CD14-positive monocyte (primary cell): ENCODE data around the gene EXOSC5. TPM values are rescaled to one million over a fixed set of nuclear protein-coding genes. Genes with fewer than 3 reads are reported as not detected.

ENCODE experiments used
- DNase-seq, 3 donors: peaks; one replicate each; pipeline ENCODE4 v3.0.0-alpha.2; 2011 to 2022
- H2AFZ ChIP-seq: 2 replicates; pipeline ENCODE4 v1.6.0; 2012; ENCODE audit warnings: mild to moderate bottlenecking, low read depth, low read length, inconsistent platforms; ENCODE audit not compliant: insufficient read depth, poor library complexity, severe bottlenecking
- H3K27ac ChIP-seq, 2 donors: 1 replicate in 1 of 2; 2 replicates in 1 of 2; pipeline ENCODE4 v1.5.1; 2012 to 2013; ENCODE audit warnings: low read length in 2 of 2, control low read depth in 1 of 2, inconsistent platforms in 1 of 2, low read depth in 1 of 2, mild to moderate bottlenecking in 1 of 2
- H3K27me3 ChIP-seq, 2 donors: one replicate each; pipeline versions ENCODE4 v1.6.0 to v1.6.1; 2011 to 2013; ENCODE audit warnings: low read length in 2 of 2; ENCODE audit not compliant: control insufficient read depth in 2 of 2, insufficient read depth in 2 of 2
- H3K36me3 ChIP-seq, 2 donors: replicated peaks in 1 of 2; 1 replicate in 1 of 2; 2 replicates in 1 of 2; pipeline versions ENCODE4 v1.5.1 to v1.6.1; 2012 to 2013; ENCODE audit warnings: low read length in 2 of 2, control low read depth in 1 of 2, inconsistent platforms in 1 of 2, mild to moderate bottlenecking in 1 of 2; ENCODE audit not compliant: insufficient read depth in 2 of 2, control insufficient read depth in 1 of 2
- H3K4me1 ChIP-seq, 2 donors: 1 replicate in 1 of 2; 2 replicates in 1 of 2; pipeline versions ENCODE4 v1.5.1 to v1.6.1; 2012 to 2013; ENCODE audit warnings: low read length in 2 of 2, control low read depth in 1 of 2, inconsistent platforms in 1 of 2, mild to moderate bottlenecking in 1 of 2, moderate library complexity in 1 of 2; ENCODE audit not compliant: insufficient read depth in 2 of 2, control insufficient read depth in 1 of 2
- H3K4me2 ChIP-seq: replicated peaks from 2 replicates; pipeline ENCODE3; 2012; ENCODE audit warnings: low read length, moderate library complexity, mild to moderate bottlenecking; ENCODE audit not compliant: poor library complexity, severe bottlenecking; ENCODE audit errors: extremely low read depth
- H3K4me3 ChIP-seq, 3 experiments: fragments of 200-600 bp in 1 of 3; sonication (generic) in 1 of 3; replicated peaks in 1 of 3; 1 replicate in 2 of 3; 2 replicates in 1 of 3; pipeline ENCODE4 v1.5.1; 2011 to 2013; ENCODE audit warnings: low read length in 3 of 3, mild to moderate bottlenecking in 3 of 3, control low read depth in 2 of 3, low read depth in 2 of 3, inconsistent platforms in 1 of 3, moderate library complexity in 1 of 3
- H3K79me2 ChIP-seq: 2 replicates; pipeline ENCODE4 v1.6.0; 2012; ENCODE audit warnings: mild to moderate bottlenecking, control low read depth, inconsistent platforms, low read length, moderate library complexity; ENCODE audit not compliant: insufficient read depth
- H3K9ac ChIP-seq: 2 replicates; pipeline ENCODE4 v1.6.0; 2017; ENCODE audit warnings: low read length, mild to moderate bottlenecking; ENCODE audit not compliant: insufficient read depth, poor library complexity, severe bottlenecking
- H3K9me3 ChIP-seq, 2 donors: replicated peaks in 1 of 2; 1 replicate in 1 of 2; 2 replicates in 1 of 2; pipeline versions ENCODE4 v1.5.1 to v1.6.1; 2012 to 2013; ENCODE audit warnings: low read length in 2 of 2, control low read depth in 1 of 2; ENCODE audit not compliant: control insufficient read depth in 1 of 2, insufficient read depth in 1 of 2
- H4K20me1 ChIP-seq: 2 replicates; pipeline ENCODE4 v1.6.0; 2012; ENCODE audit warnings: mild to moderate bottlenecking, low read length, control low read depth, moderate library complexity; ENCODE audit not compliant: insufficient read depth
- H3K27ac Mint-ChIP-seq, 7 donors: one replicate each; pipeline ENCODE4 v1.8.0; 2020; ENCODE audit warnings: mild to moderate bottlenecking in 7 of 7, mixed read lengths in 7 of 7, moderate library complexity in 6 of 7, inconsistent platforms in 2 of 7
- H3K27me3 Mint-ChIP-seq, 3 donors: one replicate each; pipeline ENCODE4 v1.8.0; 2021 to 2022; ENCODE audit warnings: low read depth in 3 of 3, mild to moderate bottlenecking in 3 of 3, mixed read lengths in 3 of 3, moderate library complexity in 3 of 3, inconsistent platforms in 1 of 3
- H3K36me3 Mint-ChIP-seq, 2 donors: one replicate each; pipeline ENCODE4 v1.8.0; 2020; ENCODE audit warnings: mixed read lengths in 2 of 2, inconsistent platforms in 1 of 2, mild to moderate bottlenecking in 1 of 2
- H3K4me1 Mint-ChIP-seq: one replicate; pipeline ENCODE4 v1.8.0; 2020; ENCODE audit warnings: mild to moderate bottlenecking, mixed read lengths
- H3K4me3 Mint-ChIP-seq, 2 donors: one replicate each; pipeline ENCODE4 v1.8.0; 2020; ENCODE audit warnings: mild to moderate bottlenecking in 2 of 2, mixed read lengths in 2 of 2, moderate library complexity in 1 of 2
- H3K9me3 Mint-ChIP-seq, 7 donors: one replicate each; pipeline ENCODE4 v1.8.0; 2020 to 2022; ENCODE audit warnings: mixed read lengths in 7 of 7, mild to moderate bottlenecking in 6 of 7, moderate library complexity in 6 of 7, inconsistent platforms in 2 of 7
- WGBS: methylation state at CpG from one replicate; pipeline ENCODE4 v1.1.5; 2013; ENCODE audit warnings: missing lambda C conversion rate; ENCODE audit not compliant: insufficient coverage; 5-methylcytosine and 5-hydroxymethylcytosine counted together
- intact Hi-C, 2 donors: fragments of 100-400 bp; cut with micrococcal nuclease; formaldehyde crosslinking; loops; one replicate each; pipeline versions ENCODE4 v1.15.0 to v1.15.1; 2023
- polyA plus RNA-seq, 3 donors: library from polyadenylated mRNA; depleted of rRNA in 1 of 3; unstranded in 2 of 3; stranded (reverse) in 1 of 3; fragments of 300-500 nt in 2 of 3; fragments of >200 nt in 1 of 3; fragmentation: Illumina TruSeq in 2 of 3; gene quantifications; 1 replicate in 2 of 3; 2 replicates in 1 of 3; pipeline ENCODE4 v1.2.3, GENCODE V29; 2012 to 2021
- TF ChIP-seq, protein P1 (sequence below): fragments of 200-600 bp; IDR thresholded peaks from one replicate; pipeline ENCODE4 v1.8.0; 2022; ENCODE audit warnings: antibody characterized with exemption, mild to moderate bottlenecking

EXOSC5 gene
- polyA plus RNA-seq, 3 donors = 24.0 to 58.7 (median 40.5) TPM

GRCh38 chr19:41344162-41344561, 53.0 kb downstream of the EXOSC5 start:
- intact Hi-C loops = no loop called here
- no peaks in the 10 kb centered on the region for H3K27me3 Mint-ChIP-seq
- no peak overlapping the region for H3K4me2 ChIP-seq
- H3K4me1 ChIP-seq = peaks cover 38 to 47% of the 10 kb centered on the region in 2 donors
- TF ChIP-seq, protein P1, sequence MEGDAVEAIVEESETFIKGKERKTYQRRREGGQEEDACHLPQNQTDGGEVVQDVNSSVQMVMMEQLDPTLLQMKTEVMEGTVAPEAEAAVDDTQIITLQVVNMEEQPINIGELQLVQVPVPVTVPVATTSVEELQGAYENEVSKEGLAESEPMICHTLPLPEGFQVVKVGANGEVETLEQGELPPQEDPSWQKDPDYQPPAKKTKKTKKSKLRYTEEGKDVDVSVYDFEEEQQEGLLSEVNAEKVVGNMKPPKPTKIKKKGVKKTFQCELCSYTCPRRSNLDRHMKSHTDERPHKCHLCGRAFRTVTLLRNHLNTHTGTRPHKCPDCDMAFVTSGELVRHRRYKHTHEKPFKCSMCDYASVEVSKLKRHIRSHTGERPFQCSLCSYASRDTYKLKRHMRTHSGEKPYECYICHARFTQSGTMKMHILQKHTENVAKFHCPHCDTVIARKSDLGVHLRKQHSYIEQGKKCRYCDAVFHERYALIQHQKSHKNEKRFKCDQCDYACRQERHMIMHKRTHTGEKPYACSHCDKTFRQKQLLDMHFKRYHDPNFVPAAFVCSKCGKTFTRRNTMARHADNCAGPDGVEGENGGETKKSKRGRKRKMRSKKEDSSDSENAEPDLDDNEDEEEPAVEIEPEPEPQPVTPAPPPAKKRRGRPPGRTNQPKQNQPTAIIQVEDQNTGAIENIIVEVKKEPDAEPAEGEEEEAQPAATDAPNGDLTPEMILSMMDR = no peak
- peak overlapping the region in 3 of 7 donors; percentile 41 to 69 (median 62) for H3K27ac Mint-ChIP-seq
- no peak overlapping the region for H2AFZ ChIP-seq
- no peak overlapping the region for H3K9ac ChIP-seq
- H3K4me3 Mint-ChIP-seq = no peak overlapping the region
- no peak for DNase-seq
- H3K9me3 Mint-ChIP-seq = no peaks in the 10 kb centered on the region
- H4K20me1 ChIP-seq = peaks cover 98% of the 10 kb centered on the region
- H3K4me1 Mint-ChIP-seq = peaks cover 59% of the 10 kb centered on the region
- H3K27ac ChIP-seq = peak overlapping the region in 1 of 2 donors; percentile 24
- no CpG with 5 or more reads among the region's 2 CpGs for WGBS
- no peaks in the 10 kb centered on the region for H3K27me3 ChIP-seq
- peaks cover 72 to 91% of the 10 kb centered on the region in 2 donors for H3K36me3 ChIP-seq
- H3K36me3 Mint-ChIP-seq = peaks cover 72 to 95% of the 10 kb centered on the region in 2 donors
- H3K4me3 ChIP-seq = no peak overlapping the region
- H3K79me2 ChIP-seq = peaks cover 95% of the 10 kb centered on the region
- H3K9me3 ChIP-seq = no peaks in the 10 kb centered on the region

- H3K27me3 ChIP-seq = no peaks in the 10 kb centered on the region
- peak overlapping the region; percentile 27 to 68 for H3K27ac ChIP-seq
- Mint-ChIP-seq H3K4me3 (peak overlapping the region; percentile 48 to 63), H3K9me3 (no peaks in the 10 kb centered on the region), H3K27ac (peak overlapping the region; percentile 4 to 84 (median 70)), H3K27me3 (no peaks in the 10 kb centered on the region), H3K4me1 (peaks cover 60% of the 10 kb centered on the region), H3K36me3 (peaks cover 68 to 97% of the 10 kb centered on the region in 2 donors)
- peak in 2 of 3 donors; percentile 45 to 55 for DNase-seq
- H4K20me1 ChIP-seq = peaks cover 98% of the 10 kb centered on the region
- H3K4me3 ChIP-seq = peak overlapping the region in 1 of 3 experiments; percentile 58
- H3K9me3 ChIP-seq = no peaks in the 10 kb centered on the region
- peak overlapping the region; percentile 15 for H3K9ac ChIP-seq
- 51% methylated on average over 9 of the region's 20 CpGs for WGBS
- H3K4me1 ChIP-seq = peaks cover 33 to 49% of the 10 kb centered on the region in 2 donors
- intact Hi-C loops = no loop called here
- H3K36me3 ChIP-seq = peaks cover 71 to 93% of the 10 kb centered on the region in 2 donors
- peak overlapping the region; percentile 60 for H3K4me2 ChIP-seq
- H2AFZ ChIP-seq = no peak overlapping the region
- TF ChIP-seq, protein P1 = peak; percentile 14
- peaks cover 97% of the 10 kb centered on the region for H3K79me2 ChIP-seq
These were observed 55.3 kb downstream of the EXOSC5 start for GRCh38 chr19:41341669-41342490.
